ENCODE results near the gene TCP10L. TPM values are rescaled to one million over a fixed set of nuclear protein-coding genes. Genes with fewer than 3 reads are reported as not detected.

Gene TCP10L
- total RNA-seq, 1 experiment from 2014 or later, result 0.07 TPM

- H3K4me3 ChIP-seq (ENCODE audit: low read length), result no peak overlapping the region
- H3K36me3 ChIP-seq (ENCODE audit: insufficient read depth, low read length), result no peaks in the 10 kb centered on the region
- H3K9ac ChIP-seq (ENCODE audit: low read length), result no peak overlapping the region
- H3K4me1 ChIP-seq (ENCODE audit: low read length), result no peaks in the 10 kb centered on the region; the same call in 1 of the 2 replicates
- H3K9me2 ChIP-seq (replicated peaks; ENCODE audit: insufficient read depth, low read length), result no peaks in the 10 kb centered on the region
- no peak overlapping the region for H2AFZ ChIP-seq (ENCODE audit: low read length)
- H4K20me1 ChIP-seq (ENCODE audit: insufficient read depth, low read depth, low read length), result no peaks in the 10 kb centered on the region
- no peaks in the 10 kb centered on the region for H3K9me3 ChIP-seq (ENCODE audit: low read length)
- no peaks in the 10 kb centered on the region for H3K79me2 ChIP-seq (ENCODE audit: low read length)
- H3K4me2 ChIP-seq (ENCODE audit: low read depth, low read length, poor library complexity, severe bottlenecking), result no peak overlapping the region
- no peak overlapping the region for H3K27ac ChIP-seq (ENCODE audit: low read length)
- no peak for DNase-seq
- no peaks in the 10 kb centered on the region for H3K27me3 ChIP-seq (ENCODE audit: low read length)
Observed at GRCh38 chr21:32581732-32582131, 3.6 kb downstream of the TCP10L start.

GRCh38 chr21:32580949-32581348 lies 4.4 kb downstream of the TCP10L start:
- H3K4me3 ChIP-seq (ENCODE audit: low read length), result no peak overlapping the region
- no peak for DNase-seq
- peaks cover 5% of the 10 kb centered on the region; the same call in 1 of the 2 replicates for H3K4me1 ChIP-seq (ENCODE audit: low read length)
- no peaks in the 10 kb centered on the region for H3K27me3 ChIP-seq (ENCODE audit: low read length)
- no peak overlapping the region for H3K4me2 ChIP-seq (ENCODE audit: low read depth, low read length, poor library complexity, severe bottlenecking)
- no peaks in the 10 kb centered on the region for H3K9me2 ChIP-seq (replicated peaks; ENCODE audit: insufficient read depth, low read length)
- H3K36me3 ChIP-seq (ENCODE audit: insufficient read depth, low read length), result no peaks in the 10 kb centered on the region
- no peak overlapping the region for H3K27ac ChIP-seq (ENCODE audit: low read length)
- H3K9me3 ChIP-seq (ENCODE audit: low read length), result no peaks in the 10 kb centered on the region
- no peaks in the 10 kb centered on the region for H4K20me1 ChIP-seq (ENCODE audit: insufficient read depth, low read depth, low read length)
- no peak overlapping the region for H2AFZ ChIP-seq (ENCODE audit: low read length)
- H3K79me2 ChIP-seq (ENCODE audit: low read length), result no peaks in the 10 kb centered on the region
- H3K9ac ChIP-seq (ENCODE audit: low read length), result no peak overlapping the region

GRCh38 chr21:32578107-32578691 lies 7.1 kb downstream of the TCP10L start:
- no peaks in the 10 kb centered on the region for H3K27me3 ChIP-seq (ENCODE audit: low read length)
- no peaks in the 10 kb centered on the region for H3K9me3 ChIP-seq (ENCODE audit: low read length)
- H4K20me1 ChIP-seq (ENCODE audit: insufficient read depth, low read depth, low read length), result no peaks in the 10 kb centered on the region
- DNase-seq, result peak; percentile 70
- no peaks in the 10 kb centered on the region for H3K9me2 ChIP-seq (replicated peaks; ENCODE audit: insufficient read depth, low read length)
- no peaks in the 10 kb centered on the region for H3K36me3 ChIP-seq (ENCODE audit: insufficient read depth, low read length)
- no peak overlapping the region for H2AFZ ChIP-seq (ENCODE audit: low read length)
- no peak overlapping the region for H3K9ac ChIP-seq (ENCODE audit: low read length)
- H3K4me2 ChIP-seq (ENCODE audit: low read depth, low read length, poor library complexity, severe bottlenecking), result no peak overlapping the region
- H3K79me2 ChIP-seq (ENCODE audit: low read length), result no peaks in the 10 kb centered on the region
- H3K27ac ChIP-seq (ENCODE audit: low read length), result no peak overlapping the region
- H3K4me3 ChIP-seq (ENCODE audit: low read length), result no peak overlapping the region
- H3K4me1 ChIP-seq (ENCODE audit: low read length), result peaks cover 5% of the 10 kb centered on the region; the same call in 1 of the 2 replicates

GRCh38 chr21:32576011-32576410 lies 9.3 kb downstream of the TCP10L start:
- no peak overlapping the region for H3K27ac ChIP-seq (ENCODE audit: low read length)
- H2AFZ ChIP-seq (ENCODE audit: low read length), result no peak overlapping the region
- H3K36me3 ChIP-seq (ENCODE audit: insufficient read depth, low read length), result no peaks in the 10 kb centered on the region
- no peak for DNase-seq
- H3K4me1 ChIP-seq (ENCODE audit: low read length), result peaks cover 5% of the 10 kb centered on the region; the same call in 1 of the 2 replicates
- no peak overlapping the region for H3K4me2 ChIP-seq (ENCODE audit: low read depth, low read length, poor library complexity, severe bottlenecking)
- H3K27me3 ChIP-seq (ENCODE audit: low read length), result no peaks in the 10 kb centered on the region
- H3K9ac ChIP-seq (ENCODE audit: low read length), result no peak overlapping the region
- H3K9me3 ChIP-seq (ENCODE audit: low read length), result no peaks in the 10 kb centered on the region
- H3K9me2 ChIP-seq (replicated peaks; ENCODE audit: insufficient read depth, low read length), result no peaks in the 10 kb centered on the region
- H4K20me1 ChIP-seq (ENCODE audit: insufficient read depth, low read depth, low read length), result no peaks in the 10 kb centered on the region
- no peak overlapping the region for H3K4me3 ChIP-seq (ENCODE audit: low read length)
- no peaks in the 10 kb centered on the region for H3K79me2 ChIP-seq (ENCODE audit: low read length)

- H3K9me2 ChIP-seq (replicated peaks; ENCODE audit: insufficient read depth, low read length), result no peaks in the 10 kb centered on the region
- no peaks in the 10 kb centered on the region for H4K20me1 ChIP-seq (ENCODE audit: insufficient read depth, low read depth, low read length)
- no peak for DNase-seq
Observed at GRCh38 chr21:32574946-32575925, 10.1 kb downstream of the TCP10L start.

GRCh38 chr21:32572574-32573420 lies 12.5 kb downstream of the TCP10L start:
- Histone ChIP-seq H3K9ac (ENCODE audit: low read length) (no peak overlapping the region), H3K9me3 (ENCODE audit: low read length) (no peaks in the 10 kb centered on the region), H2AFZ (ENCODE audit: low read length) (no peak overlapping the region), H3K36me3 (ENCODE audit: insufficient read depth, low read length) (no peaks in the 10 kb centered on the region), H3K27ac (ENCODE audit: low read length) (no peak overlapping the region), H3K4me3 (ENCODE audit: low read length) (no peak overlapping the region), H4K20me1 (ENCODE audit: insufficient read depth, low read depth, low read length) (no peaks in the 10 kb centered on the region), H3K27me3 (ENCODE audit: low read length) (no peaks in the 10 kb centered on the region), H3K79me2 (ENCODE audit: low read length) (no peaks in the 10 kb centered on the region), H3K9me2 (replicated peaks; ENCODE audit: insufficient read depth, low read length) (no peaks in the 10 kb centered on the region), H3K4me2 (ENCODE audit: low read depth, low read length, poor library complexity, severe bottlenecking) (no peak overlapping the region), H3K4me1 (ENCODE audit: low read length) (peaks cover 13% of the 10 kb centered on the region)
- DNase-seq, result no peak

More at GRCh38 chr21:32574946-32575925, 10.1 kb downstream of the TCP10L start:
- H3K36me3 ChIP-seq (ENCODE audit: insufficient read depth, low read length), result no peaks in the 10 kb centered on the region
- H3K27me3 ChIP-seq (ENCODE audit: low read length), result no peaks in the 10 kb centered on the region
- no peak overlapping the region for H3K9ac ChIP-seq (ENCODE audit: low read length)
- H2AFZ ChIP-seq (ENCODE audit: low read length), result no peak overlapping the region
- no peak overlapping the region for H3K4me2 ChIP-seq (ENCODE audit: low read depth, low read length, poor library complexity, severe bottlenecking)
- no peak overlapping the region for H3K4me3 ChIP-seq (ENCODE audit: low read length)
- H3K79me2 ChIP-seq (ENCODE audit: low read length), result no peaks in the 10 kb centered on the region
- H3K27ac ChIP-seq (ENCODE audit: low read length), result no peak overlapping the region
- H3K9me3 ChIP-seq (ENCODE audit: low read length), result no peaks in the 10 kb centered on the region
- peaks cover 5% of the 10 kb centered on the region; the same call in 1 of the 2 replicates for H3K4me1 ChIP-seq (ENCODE audit: low read length)

- Histone ChIP-seq H3K4me3 (ENCODE audit: low read length) (no peak overlapping the region), H3K9me2 (replicated peaks; ENCODE audit: insufficient read depth, low read length) (no peaks in the 10 kb centered on the region), H3K27me3 (ENCODE audit: low read length) (no peaks in the 10 kb centered on the region), H3K4me2 (ENCODE audit: low read depth, low read length, poor library complexity, severe bottlenecking) (no peak overlapping the region), H3K9ac (ENCODE audit: low read length) (no peak overlapping the region), H3K27ac (ENCODE audit: low read length) (no peak overlapping the region), H3K4me1 (ENCODE audit: low read length) (peaks cover 8% of the 10 kb centered on the region), H3K36me3 (ENCODE audit: insufficient read depth, low read length) (no peaks in the 10 kb centered on the region), H3K79me2 (ENCODE audit: low read length) (no peaks in the 10 kb centered on the region), H4K20me1 (ENCODE audit: insufficient read depth, low read depth, low read length) (no peaks in the 10 kb centered on the region), H2AFZ (ENCODE audit: low read length) (no peak overlapping the region), H3K9me3 (ENCODE audit: low read length) (no peaks in the 10 kb centered on the region)
- no peak for DNase-seq
Observed at GRCh38 chr21:32570456-32570855, 14.9 kb downstream of the TCP10L start.

Measured in Karpas-422 (cell line).